ENCODE data around the gene DNMBP.
A peak's percentile ranks its signal among the peaks of the same experiment; 100 is the strongest.
"Not testable (repeated sequence)": the region's sequence is repeated elsewhere in the genome, so short reads cannot be mapped to it uniquely, and the experiment has no call there.

The DNMBP gene

DNA sequence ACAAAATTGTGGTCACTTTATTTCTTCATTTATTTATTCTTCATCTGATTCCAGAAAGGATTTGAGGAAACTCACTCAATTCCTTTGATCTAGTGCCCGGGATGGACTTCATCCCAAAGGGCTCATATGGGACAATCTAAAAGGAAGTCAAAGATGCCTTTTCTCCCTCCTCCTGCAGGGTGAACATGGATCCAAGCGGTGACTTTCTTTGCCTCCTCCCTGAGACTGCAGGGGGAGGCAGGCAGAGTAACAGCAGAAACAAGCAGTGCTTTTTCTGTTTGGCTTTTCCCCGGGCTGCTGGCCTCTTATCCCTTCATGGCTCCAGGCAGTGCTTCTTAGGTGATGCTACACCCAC lies 10.0 kb upstream of the DNMBP start:
- DNase-seq: peak in 1 of 2 experiments; percentile 19

- peak in 1 of 2 experiments; percentile 1 for DNase-seq
These were observed 4.5 kb upstream of the DNMBP start for GRCh38 chr10:100014071-100014762.

DNA sequence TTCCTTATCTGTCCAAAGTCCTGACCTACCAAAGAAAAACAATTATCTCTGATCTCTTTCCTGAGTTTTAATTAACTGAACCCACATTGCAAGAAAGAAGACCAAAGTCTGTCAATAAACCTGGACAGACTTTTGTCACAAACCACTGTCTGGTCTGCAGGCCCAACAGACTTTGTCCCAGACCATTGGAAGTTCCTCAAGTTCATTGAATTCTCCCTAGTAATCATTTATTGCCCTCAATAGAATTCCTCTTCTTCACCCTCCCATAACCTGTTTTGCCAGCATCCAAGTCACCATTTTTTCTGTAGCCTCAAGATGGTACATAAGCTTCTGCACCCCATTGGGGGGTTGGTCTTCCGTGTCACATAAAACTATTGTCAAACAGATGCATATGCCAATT lies 3.9 kb upstream of the DNMBP start:
- no peak for DNase-seq

- not testable (repeated sequence) for DNase-seq
These were observed 2.2 kb upstream of the DNMBP start for GRCh38 chr10:100011906-100012305.

DNA sequence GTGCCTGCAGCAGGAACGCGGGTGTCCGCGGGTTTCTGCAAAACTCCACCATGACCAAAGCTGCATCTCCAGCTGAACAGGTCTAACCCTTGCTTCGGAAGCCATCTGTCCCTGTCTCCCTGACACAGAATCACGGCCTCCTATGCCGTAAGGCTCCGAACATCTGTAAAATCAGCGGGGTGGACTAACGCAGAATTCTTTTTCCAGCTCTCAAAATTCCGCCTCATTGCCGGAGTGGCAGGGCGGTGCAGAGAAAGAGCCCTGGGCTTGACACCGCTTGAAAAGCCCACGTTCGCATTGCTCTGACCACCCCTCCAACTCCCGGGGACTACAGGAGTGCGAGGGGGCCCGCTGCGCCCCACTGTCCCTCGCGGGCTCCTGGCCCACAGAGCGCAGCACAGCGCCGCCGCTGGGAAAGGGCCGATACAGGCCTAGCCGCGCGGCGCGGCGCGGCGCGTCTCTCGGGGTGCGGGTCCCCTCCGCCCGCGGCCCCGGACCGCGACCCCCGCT lies 409 bp downstream of the DNMBP start:
- DNase-seq: peak; percentile 14 to 31

DNA sequence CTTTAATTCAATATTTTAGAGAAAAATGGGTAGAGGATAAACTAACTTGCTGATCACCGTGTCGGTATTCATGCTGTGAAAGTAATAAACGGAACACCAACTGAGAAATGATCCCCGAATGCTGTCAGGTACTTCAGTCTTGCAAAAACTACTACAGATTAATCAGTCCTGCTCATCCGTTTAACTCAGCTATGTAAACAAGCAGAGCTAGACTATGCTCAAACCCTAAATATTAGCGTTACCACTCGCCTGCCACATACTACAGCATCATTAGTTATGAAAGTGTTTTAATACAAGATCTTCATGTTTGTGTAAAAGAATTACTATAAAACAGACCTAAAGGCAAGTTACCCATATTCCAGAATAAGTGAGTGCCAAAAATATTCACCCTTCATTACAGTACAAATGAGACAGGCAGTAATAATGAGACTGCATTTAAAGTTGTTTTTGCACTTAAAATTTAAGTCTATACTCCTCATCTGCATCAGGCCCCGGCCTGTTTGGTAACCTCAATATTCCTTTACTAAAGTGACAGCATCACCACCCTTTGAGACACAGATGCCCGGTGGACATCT lies 952 bp downstream of the DNMBP start:
- no peak for DNase-seq

- no peak for DNase-seq
These were observed 1.6 kb downstream of the DNMBP start for GRCh38 chr10:100008142-100008522.

GRCh38 chr10:100007231-100008141 lies 2.3 kb downstream of the DNMBP start:
- DNase-seq: no peak

GRCh38 chr10:100006243-100006886 lies 3.4 kb downstream of the DNMBP start:
- no peak for DNase-seq

GRCh38 chr10:100004805-100005510 lies 4.8 kb downstream of the DNMBP start:
- no peak for DNase-seq

DNA sequence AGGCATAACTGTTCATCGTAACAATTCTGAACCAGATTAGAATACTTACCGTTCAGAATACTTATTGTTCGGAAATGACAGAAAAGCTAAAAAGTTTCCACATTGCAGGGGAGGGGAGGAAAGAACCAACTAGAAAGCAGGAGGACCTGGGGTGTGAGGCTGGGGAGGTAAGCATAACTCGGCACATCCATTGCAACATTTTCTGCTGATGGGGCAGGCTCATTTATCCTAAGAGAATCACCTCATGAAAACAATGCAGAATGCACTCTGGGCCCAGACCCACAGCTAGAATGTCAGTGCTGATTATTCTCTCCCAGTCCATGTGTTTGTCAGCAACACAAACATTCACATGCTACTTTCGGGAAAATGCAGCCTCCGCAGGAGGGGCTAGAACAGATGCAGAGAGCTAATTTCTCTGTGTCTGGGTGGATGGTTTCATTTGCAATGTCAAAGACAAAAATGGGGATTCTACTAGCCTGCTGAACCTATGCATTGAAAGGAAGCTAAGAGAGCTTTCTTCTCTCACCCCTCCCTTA lies 9.6 kb downstream of the DNMBP start:
- no peak for DNase-seq

DNA sequence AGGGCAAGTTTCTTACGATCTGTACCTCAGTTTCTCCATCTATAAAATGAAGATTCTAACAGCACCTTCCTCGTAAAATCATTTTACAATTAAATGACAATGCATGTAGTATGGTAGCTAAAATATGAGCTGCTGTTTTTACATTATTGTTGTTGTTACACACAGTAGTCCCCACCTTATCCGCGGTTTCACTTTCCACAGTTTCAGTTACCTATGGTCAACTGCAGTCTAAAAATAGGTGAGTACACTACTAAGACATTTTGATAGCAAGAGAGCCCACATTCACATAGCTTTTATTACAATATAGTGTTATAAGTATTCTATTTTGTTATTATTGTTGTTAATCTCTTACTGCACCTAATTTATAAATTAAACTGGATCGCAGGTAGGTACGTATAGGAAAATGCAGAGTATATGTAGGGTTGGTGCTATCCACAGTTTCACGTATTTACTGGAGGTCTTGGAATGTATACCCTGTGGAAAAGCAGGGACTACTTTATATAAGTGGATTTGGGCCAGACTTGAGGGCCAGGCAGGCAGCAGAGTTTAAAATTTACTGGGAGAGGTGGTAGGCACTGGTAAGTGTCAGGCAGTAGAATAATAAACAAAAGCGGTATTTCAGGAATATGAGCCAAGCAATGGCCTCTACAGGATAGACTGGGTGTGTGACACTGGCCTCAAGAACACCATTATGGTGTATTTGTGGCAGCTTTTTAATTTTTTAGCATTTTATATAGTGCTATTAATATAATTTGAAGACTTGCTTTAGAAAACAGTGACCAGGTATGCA lies 10.2 kb downstream of the DNMBP start:
- no peak for DNase-seq

GRCh38 chr10:99998889-99999288 lies 10.9 kb downstream of the DNMBP start:
- DNase-seq: no peak

DNA sequence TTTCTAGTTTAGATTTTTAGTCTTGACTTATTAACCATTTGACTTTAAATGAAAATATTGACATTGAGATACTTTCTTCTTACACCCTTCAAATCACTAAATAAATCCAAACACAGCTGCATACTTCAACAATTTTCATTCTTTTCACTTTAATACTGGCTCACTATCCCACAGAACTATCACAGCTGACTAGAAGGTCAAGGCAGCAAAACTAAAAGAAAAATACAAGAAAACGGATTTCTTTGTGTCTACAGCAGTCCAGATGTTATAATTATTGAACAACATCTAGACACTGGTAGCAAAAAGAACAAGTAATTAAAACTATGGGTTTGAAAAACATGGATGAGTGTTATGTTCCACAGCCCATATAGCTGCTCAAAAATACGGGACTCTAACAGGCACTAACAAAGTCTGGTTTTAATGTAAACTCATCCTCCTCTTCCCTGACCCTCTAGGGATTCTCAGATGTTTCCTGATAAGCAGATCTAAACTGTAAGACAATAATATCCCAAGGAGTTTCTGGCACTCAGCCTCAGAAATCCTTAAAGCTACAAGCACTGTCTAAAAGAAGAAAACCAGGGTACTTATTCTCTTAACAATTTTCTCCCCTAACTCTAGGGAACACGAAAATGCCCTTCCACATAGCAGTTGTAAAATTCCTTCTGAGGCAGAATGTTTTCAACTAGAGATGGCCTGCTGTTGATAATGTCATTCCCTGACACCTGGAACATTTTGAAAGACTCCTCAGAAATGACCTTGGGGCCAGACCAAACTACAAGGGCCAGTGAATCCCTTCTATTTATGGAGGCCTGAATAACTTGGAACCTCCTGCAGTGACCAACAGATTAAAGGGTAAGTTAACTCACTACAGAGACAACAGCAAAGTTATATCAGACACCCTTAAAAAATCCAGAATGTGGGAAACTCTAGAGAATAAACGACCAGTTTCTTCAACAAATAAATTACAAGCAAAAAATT lies 12.8 kb downstream of the DNMBP start:
- no peak for DNase-seq

DNA sequence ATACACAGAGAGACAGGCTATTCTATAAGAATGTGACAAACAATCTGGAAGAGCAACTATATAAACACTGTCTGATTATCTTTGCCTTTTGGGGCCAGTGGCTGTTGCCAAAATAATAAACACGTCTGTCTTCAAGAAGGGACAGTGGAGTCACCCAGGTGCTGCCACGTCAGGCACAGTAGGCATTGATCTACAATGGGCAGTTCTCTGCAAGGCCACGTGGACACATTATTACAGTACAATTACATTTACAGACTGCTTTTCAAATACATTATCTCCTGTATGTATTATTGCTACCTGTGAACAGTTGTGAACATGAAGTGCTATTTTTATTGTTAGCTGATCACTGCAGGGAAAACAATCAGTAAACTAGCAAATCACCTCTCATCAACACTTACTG lies 14.0 kb downstream of the DNMBP start:
- no peak for DNase-seq

DNA sequence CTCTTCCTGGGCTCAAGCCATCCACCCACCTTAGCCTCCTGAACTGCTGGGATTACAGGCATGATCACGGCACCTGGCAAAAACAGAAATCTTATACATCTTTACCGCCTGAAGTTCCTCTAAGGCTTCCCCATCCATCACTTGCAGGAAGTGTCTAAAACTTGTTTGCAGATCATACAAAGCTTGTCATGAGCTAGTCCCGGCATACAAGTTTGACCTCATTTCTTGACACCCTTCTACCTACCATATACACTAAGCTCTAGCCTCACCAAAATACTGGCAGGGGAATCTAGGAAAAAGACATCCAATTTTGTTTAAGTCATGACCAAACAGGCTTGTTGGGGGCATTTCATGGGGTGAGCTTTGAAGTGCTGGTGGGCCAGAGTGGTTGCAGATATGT lies 14.5 kb downstream of the DNMBP start:
- no peak for DNase-seq

- no peak for DNase-seq
These were observed 14.9 kb downstream of the DNMBP start for GRCh38 chr10:99994801-99995200.

DNA sequence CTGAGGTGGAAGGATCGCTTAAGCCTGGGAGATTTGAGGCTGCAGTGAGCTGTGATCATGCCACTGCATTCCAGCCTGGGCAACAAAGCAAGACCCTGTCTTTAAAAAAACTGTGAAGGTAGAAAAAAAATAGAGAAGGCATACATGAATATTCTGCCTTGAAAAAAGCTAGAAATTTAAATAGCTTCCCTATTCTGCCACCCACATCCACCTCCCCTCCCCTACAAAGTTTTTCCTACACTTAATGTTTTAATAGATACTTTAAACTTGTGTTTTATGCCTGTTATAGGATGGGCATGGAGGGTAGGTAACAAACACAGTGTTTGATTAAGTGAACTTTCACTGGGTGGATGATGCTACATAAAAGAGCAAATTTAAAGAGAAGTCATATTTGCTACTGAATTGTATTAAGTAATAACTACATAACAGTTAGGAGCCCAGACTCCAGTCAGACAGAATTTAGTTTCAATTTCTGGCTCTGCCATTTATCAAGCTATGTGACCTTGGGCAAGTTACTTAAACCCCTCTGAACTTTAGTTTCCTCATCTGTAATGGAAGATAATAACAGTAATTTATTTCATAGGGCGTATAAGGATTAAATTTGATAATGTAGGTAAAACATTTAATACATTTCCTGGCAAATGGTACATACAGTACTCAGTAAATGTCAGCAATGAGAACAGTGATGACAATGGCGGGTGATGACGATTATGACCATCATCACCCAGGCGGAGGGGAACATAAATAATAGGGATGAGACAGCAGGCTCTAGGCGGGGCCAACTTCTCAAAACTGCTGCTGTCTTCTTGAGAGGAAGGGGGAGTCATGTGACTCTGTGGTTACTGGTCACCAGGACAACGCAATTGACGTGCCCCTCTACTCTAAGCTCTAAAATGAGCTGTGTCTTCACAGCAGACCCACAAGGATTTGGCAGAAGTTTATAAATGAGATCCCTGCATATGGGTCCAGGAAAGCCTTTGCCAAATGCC lies 15.8 kb downstream of the DNMBP start:
- no peak for DNase-seq

DNA sequence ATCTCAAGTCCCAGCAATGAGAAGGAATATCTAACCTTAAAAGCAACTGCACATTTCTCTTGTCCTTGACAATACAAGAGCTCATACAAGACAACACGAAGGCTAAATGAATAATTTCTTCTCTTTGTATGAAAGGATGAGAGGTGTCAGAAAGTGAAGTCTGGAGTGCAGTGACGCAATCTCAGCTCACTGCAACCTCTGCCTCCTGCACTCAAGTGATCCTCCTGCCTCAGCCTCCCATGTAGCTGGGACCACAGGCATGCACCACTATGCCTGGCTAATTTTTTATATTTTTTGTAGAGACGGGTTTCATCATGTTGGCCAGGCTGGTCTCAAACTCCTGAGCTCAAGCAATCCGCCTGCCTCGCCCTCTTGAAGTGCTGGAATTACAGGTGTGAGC lies 24.1 kb downstream of the DNMBP start:
- not testable (repeated sequence) for DNase-seq

All from NCI-H2081 (cell line).